Loucy (cell line): ENCODE data around the gene C1orf56.

Source experiments
- H2AFZ ChIP-seq: fragments of 200-600 bp; sonication (generic); 2 replicates; pipeline ENCODE4 v1.6.0; 2016; ENCODE audit warnings: antibody characterized with exemption, mild to moderate bottlenecking, low read length, moderate library complexity
- H3F3A ChIP-seq: fragments of 200-600 bp; 2 replicates; pipeline ENCODE4 v1.6.0; 2016; ENCODE audit warnings: antibody characterized with exemption, low read depth, mild to moderate bottlenecking
- H3K27me3 ChIP-seq: fragments of 200-600 bp; sonication (generic); 2 replicates; pipeline ENCODE4 v1.6.1; 2014; ENCODE audit warnings: low read length, mild to moderate bottlenecking; ENCODE audit not compliant: insufficient read depth, poor library complexity, severe bottlenecking
- H3K36me3 ChIP-seq: fragments of 200-600 bp; sonication (generic); 2 replicates; pipeline ENCODE4 v1.6.1; 2016; ENCODE audit warnings: low read length; ENCODE audit not compliant: insufficient read depth
- H3K4me1 ChIP-seq: fragments of 200-600 bp; sonication (generic); 2 replicates; pipeline ENCODE4 v1.5.1; 2014; ENCODE audit warnings: low read length, mild to moderate bottlenecking; ENCODE audit not compliant: insufficient read depth, poor library complexity, severe bottlenecking
- H3K4me2 ChIP-seq: fragments of 200-600 bp; sonication (generic); 2 replicates; pipeline ENCODE4 v1.6.0; 2014; ENCODE audit warnings: antibody characterized with exemption, low read length, low read depth, mild to moderate bottlenecking; ENCODE audit not compliant: poor library complexity, severe bottlenecking
- H3K4me3 ChIP-seq: fragments of 200-600 bp; sonication (generic); 2 replicates; pipeline ENCODE4 v1.5.1; 2014; ENCODE audit warnings: low read length, mild to moderate bottlenecking, mixed read lengths; ENCODE audit not compliant: poor library complexity, severe bottlenecking
- H3K79me2 ChIP-seq: fragments of 200-600 bp; sonication (generic); 2 replicates; pipeline ENCODE4 v1.6.1; 2014; ENCODE audit warnings: low read length; ENCODE audit not compliant: insufficient read depth
- H3K9ac ChIP-seq: fragments of 200-600 bp; sonication (generic); 2 replicates; pipeline ENCODE4 v1.6.0; 2014; ENCODE audit warnings: mild to moderate bottlenecking, low read depth, low read length, moderate library complexity; ENCODE audit not compliant: poor library complexity, severe bottlenecking
- H3K9me2 ChIP-seq: fragments of 200-600 bp; sonication (generic); replicated peaks from 2 replicates; pipeline ENCODE4 v1.6.1; 2016; ENCODE audit warnings: low read depth, low read length, mixed read lengths
- H3K9me3 ChIP-seq: fragments of 200-600 bp; sonication (generic); 2 replicates; pipeline ENCODE4 v1.6.1; 2014; ENCODE audit warnings: mild to moderate bottlenecking, antibody characterized with exemption, low read length, low read depth; ENCODE audit not compliant: insufficient read depth
- H4K20me1 ChIP-seq: fragments of 200-600 bp; sonication (generic); 2 replicates; pipeline ENCODE4 v1.6.0; 2014; ENCODE audit warnings: antibody characterized with exemption, low read length, mild to moderate bottlenecking; ENCODE audit not compliant: insufficient read depth, poor library complexity, severe bottlenecking
- EZH2phosphoT487 ChIP-seq: fragments of 200-600 bp; IDR thresholded peaks from 2 replicates; pipeline ENCODE4 v1.6.1; 2018; ENCODE audit warnings: antibody characterized with exemption, mild to moderate bottlenecking, moderate library complexity, borderline replicate concordance
- TF ChIP-seq, protein P1 (sequence below): fragments of 200-600 bp; sonication (generic); conservative IDR thresholded peaks from 2 replicates; pipeline ENCODE4 v1.5.1; 2014; ENCODE audit warnings: mild to moderate bottlenecking, antibody characterized with exemption, low read length

The C1orf56 gene

DNA sequence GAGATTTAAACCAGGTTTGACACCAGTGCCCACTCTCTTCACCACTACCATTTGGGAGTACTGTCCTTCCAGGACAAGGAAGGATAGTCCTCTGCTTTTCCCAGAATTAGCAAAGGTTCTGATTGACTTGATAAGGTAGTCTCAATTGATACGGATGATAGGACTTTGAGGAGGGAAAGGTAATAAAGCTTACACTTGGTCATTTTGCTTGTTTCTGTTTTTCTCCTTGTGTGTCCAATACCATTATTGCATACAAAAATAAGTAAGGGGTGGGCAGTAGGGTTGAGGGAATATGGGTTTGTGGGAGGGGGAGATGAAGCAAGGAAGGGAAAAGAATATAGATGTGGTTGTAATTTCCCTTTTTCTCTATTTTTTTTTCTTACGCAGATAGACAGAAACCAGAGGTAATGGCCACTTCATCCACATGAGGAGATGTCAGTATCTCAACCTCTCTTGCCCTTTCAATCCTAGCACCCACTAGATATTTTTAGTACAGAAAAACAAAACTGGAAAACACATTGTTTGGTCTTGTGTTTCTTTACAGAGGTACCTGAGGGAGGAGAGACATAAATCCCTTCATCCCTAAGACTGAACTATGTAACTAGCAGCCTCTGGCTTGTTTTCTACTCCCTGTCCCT lies 2.6 kb downstream of the C1orf56 start:
- Histone ChIP-seq H3F3A (peaks cover 3% of the 10 kb centered on the region; the same call in 1 of the 2 replicates), H3K4me3 (no peak overlapping the region), H3K4me2 (no peak overlapping the region), H3K36me3 (peaks cover 31% of the 10 kb centered on the region; the same call in 1 of the 2 replicates), H3K4me1 (peaks cover 13% of the 10 kb centered on the region), H3K9me2 (no peaks in the 10 kb centered on the region), H3K27me3 (no peaks in the 10 kb centered on the region), H3K79me2 (peaks cover 15% of the 10 kb centered on the region; the same call in 1 of the 2 replicates), H4K20me1 (peaks cover 8% of the 10 kb centered on the region), H3K9ac (no peak overlapping the region), H2AFZ (no peak overlapping the region), H3K9me3 (no peaks in the 10 kb centered on the region)
- TF ChIP-seq EZH2phosphoT487: no peak

GRCh38 chr1:151051356-151052009 lies 3.9 kb downstream of the C1orf56 start:
- Histone ChIP-seq H3F3A (peaks cover 3% of the 10 kb centered on the region; the same call in 1 of the 2 replicates), H3K79me2 (peaks cover 28% of the 10 kb centered on the region), H3K4me1 (peaks cover 26% of the 10 kb centered on the region), H3K27me3 (no peaks in the 10 kb centered on the region), H4K20me1 (peaks cover 21% of the 10 kb centered on the region), H3K36me3 (peaks cover 37% of the 10 kb centered on the region; the same call in 1 of the 2 replicates), H3K9ac (no peak overlapping the region), H3K9me2 (no peaks in the 10 kb centered on the region), H3K4me2 (no peak overlapping the region), H2AFZ (no peak overlapping the region), H3K9me3 (no peaks in the 10 kb centered on the region), H3K4me3 (no peak overlapping the region)
- no peak for TF ChIP-seq EZH2phosphoT487
- TF ChIP-seq, protein P1, sequence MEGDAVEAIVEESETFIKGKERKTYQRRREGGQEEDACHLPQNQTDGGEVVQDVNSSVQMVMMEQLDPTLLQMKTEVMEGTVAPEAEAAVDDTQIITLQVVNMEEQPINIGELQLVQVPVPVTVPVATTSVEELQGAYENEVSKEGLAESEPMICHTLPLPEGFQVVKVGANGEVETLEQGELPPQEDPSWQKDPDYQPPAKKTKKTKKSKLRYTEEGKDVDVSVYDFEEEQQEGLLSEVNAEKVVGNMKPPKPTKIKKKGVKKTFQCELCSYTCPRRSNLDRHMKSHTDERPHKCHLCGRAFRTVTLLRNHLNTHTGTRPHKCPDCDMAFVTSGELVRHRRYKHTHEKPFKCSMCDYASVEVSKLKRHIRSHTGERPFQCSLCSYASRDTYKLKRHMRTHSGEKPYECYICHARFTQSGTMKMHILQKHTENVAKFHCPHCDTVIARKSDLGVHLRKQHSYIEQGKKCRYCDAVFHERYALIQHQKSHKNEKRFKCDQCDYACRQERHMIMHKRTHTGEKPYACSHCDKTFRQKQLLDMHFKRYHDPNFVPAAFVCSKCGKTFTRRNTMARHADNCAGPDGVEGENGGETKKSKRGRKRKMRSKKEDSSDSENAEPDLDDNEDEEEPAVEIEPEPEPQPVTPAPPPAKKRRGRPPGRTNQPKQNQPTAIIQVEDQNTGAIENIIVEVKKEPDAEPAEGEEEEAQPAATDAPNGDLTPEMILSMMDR: no peak

- Histone ChIP-seq H4K20me1 (peaks cover 46% of the 10 kb centered on the region), H3K79me2 (peaks cover 59% of the 10 kb centered on the region), H3K4me3 (no peak overlapping the region), H3K9me2 (no peaks in the 10 kb centered on the region), H3K4me2 (peak overlapping the region; percentile 99), H3F3A (peaks cover 3% of the 10 kb centered on the region; the same call in 1 of the 2 replicates), H3K27me3 (no peaks in the 10 kb centered on the region), H3K9ac (peak overlapping the region; percentile 90), H3K4me1 (peaks cover 32% of the 10 kb centered on the region), H3K9me3 (no peaks in the 10 kb centered on the region), H2AFZ (no peak overlapping the region), H3K36me3 (peaks cover 37% of the 10 kb centered on the region; the same call in 1 of the 2 replicates)
- no peak for TF ChIP-seq EZH2phosphoT487
- TF ChIP-seq, protein P1: no peak
These were observed 7.5 kb downstream of the C1orf56 start for GRCh38 chr1:151054971-151055547.
